Suprapubic skin (tissue), 4 donors: ENCODE measurements around the gene EXD1.

ENCODE experiments used
- POLR2A ChIP-seq, 2 donors: fragments of 450-650 bp; IDR thresholded peaks; one replicate each; pipeline ENCODE4 v1.6.1; 2017; ENCODE audit warnings: antibody characterized with exemption in 2 of 2, mild to moderate bottlenecking in 2 of 2, moderate library complexity in 2 of 2
- POLR2AphosphoS5 ChIP-seq, 3 donors: sonication (generic); formaldehyde crosslinking; IDR thresholded peaks; one replicate each; pipeline ENCODE4 v1.6.1; 2017; ENCODE audit warnings: antibody characterized with exemption in 3 of 3
- TF ChIP-seq, protein P1 (sequence below), 2 donors: fragments of 200-600 bp in 1 of 2; fragments of 450-650 bp in 1 of 2; sonication (generic) in 1 of 2; IDR thresholded peaks; one replicate each; pipeline ENCODE4 v1.5.1; 2016 to 2019; ENCODE audit warnings: antibody characterized with exemption in 2 of 2, mild to moderate bottlenecking in 1 of 2, moderate library complexity in 1 of 2

DNA sequence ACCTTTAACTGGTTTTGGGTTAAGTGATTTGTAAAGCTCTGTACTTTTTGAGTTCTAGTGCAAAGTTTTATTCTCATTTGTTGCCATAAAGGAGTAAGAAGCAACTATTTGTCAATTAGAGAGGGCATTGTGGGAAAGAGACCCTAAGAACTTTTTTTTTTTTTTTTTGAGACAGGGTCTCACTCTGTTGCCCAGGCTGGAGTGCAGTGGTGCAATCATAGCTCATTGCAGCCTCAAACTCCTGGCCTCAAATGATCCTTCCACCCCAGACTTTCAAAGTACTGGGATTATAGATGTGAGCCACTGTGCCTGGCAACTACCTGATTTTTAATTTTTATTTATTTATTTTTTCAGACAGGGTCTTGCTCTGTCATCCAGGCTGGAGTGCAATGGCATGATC is 5.4 kb upstream of the EXD1 start:
- TF ChIP-seq, protein P1, sequence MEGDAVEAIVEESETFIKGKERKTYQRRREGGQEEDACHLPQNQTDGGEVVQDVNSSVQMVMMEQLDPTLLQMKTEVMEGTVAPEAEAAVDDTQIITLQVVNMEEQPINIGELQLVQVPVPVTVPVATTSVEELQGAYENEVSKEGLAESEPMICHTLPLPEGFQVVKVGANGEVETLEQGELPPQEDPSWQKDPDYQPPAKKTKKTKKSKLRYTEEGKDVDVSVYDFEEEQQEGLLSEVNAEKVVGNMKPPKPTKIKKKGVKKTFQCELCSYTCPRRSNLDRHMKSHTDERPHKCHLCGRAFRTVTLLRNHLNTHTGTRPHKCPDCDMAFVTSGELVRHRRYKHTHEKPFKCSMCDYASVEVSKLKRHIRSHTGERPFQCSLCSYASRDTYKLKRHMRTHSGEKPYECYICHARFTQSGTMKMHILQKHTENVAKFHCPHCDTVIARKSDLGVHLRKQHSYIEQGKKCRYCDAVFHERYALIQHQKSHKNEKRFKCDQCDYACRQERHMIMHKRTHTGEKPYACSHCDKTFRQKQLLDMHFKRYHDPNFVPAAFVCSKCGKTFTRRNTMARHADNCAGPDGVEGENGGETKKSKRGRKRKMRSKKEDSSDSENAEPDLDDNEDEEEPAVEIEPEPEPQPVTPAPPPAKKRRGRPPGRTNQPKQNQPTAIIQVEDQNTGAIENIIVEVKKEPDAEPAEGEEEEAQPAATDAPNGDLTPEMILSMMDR (IDR thresholded peaks at IDR 0.05), result no peak
- TF ChIP-seq POLR2A (IDR thresholded peaks at IDR 0.05) (no peak), POLR2AphosphoS5 (IDR thresholded peaks at IDR 0.05) (no peak)
